IMR-90 (cell line): ENCODE measurements around the gene RPL39. TPM values are rescaled to one million over a fixed set of nuclear protein-coding genes. Genes with fewer than 3 reads are reported as not detected.

Source experiments
- ATAC-seq: fragments of 200-7000 bp; cut with Tn5 transposase; 2 replicates; pipeline ENCODE4 v1.9.1; 2020; ENCODE audit warnings: low read depth, mild to moderate bottlenecking, moderate library complexity
- BruUV-seq: library from RNA; stranded (reverse); fragments of 400-500 nt; replicated peaks from 2 replicates; lab custom pipeline; 2021; lab: Mats Ljungman, UMichigan
- CTCF ChIA-PET: fragments of 300-600 bp; formaldehyde crosslinking; extraction: SDS; loops from one replicate; lab custom pipeline; 2021; ENCODE audit warnings: antibody characterized with exemption; lab: Yijun Ruan, JAX
- POLR2A ChIA-PET: fragments of 300-600 bp; sonication (Branson Sonifier 250); formaldehyde crosslinking; loops from one replicate; lab custom pipeline; 2022; ENCODE audit warnings: antibody characterized with exemption; ENCODE audit not compliant: unreplicated experiment; lab: Charles Lee
- DNase-seq: peaks from one replicate; pipeline ENCODE4 v3.0.0; 2013
- H2AFZ ChIP-seq: replicated peaks from 2 replicates; pipeline ENCODE3; 2013; ENCODE audit warnings: low read length, mild to moderate bottlenecking; ENCODE audit not compliant: poor library complexity
- H2AK5ac ChIP-seq: 2 replicates; pipeline ENCODE4 v1.6.1; 2013; ENCODE audit warnings: low read depth, low read length, inconsistent platforms
- H2AK9ac ChIP-seq: replicated peaks from 2 replicates; pipeline ENCODE3; 2013; ENCODE audit warnings: mild to moderate bottlenecking, low read depth, low read length, moderate library complexity; ENCODE audit not compliant: poor library complexity
- H2BK120ac ChIP-seq: 2 replicates; pipeline ENCODE4 v1.6.1; 2013; ENCODE audit warnings: low read depth, low read length, inconsistent platforms
- H2BK15ac ChIP-seq: 3 replicates; pipeline ENCODE4 v1.6.1; 2013; ENCODE audit warnings: low read depth, low read length, inconsistent platforms
- H2BK20ac ChIP-seq: 2 replicates; pipeline ENCODE4 v1.6.1; 2013; ENCODE audit warnings: low read depth, mild to moderate bottlenecking, inconsistent platforms, low read length, moderate library complexity
- H2BK5ac ChIP-seq: 2 replicates; pipeline ENCODE4 v1.6.1; 2013; ENCODE audit warnings: mild to moderate bottlenecking, low read depth, low read length, inconsistent platforms; ENCODE audit not compliant: poor library complexity, severe bottlenecking
- H3K14ac ChIP-seq: replicated peaks from 2 replicates; pipeline ENCODE4 v1.6.1; 2013; ENCODE audit warnings: low read depth, low read length, inconsistent platforms
- H3K18ac ChIP-seq: 2 replicates; pipeline ENCODE4 v1.6.1; 2013; ENCODE audit warnings: low read depth, low read length, control low read depth
- H3K23ac ChIP-seq: 2 replicates; pipeline ENCODE4 v1.6.1; 2013; ENCODE audit warnings: low read depth, low read length, inconsistent platforms
- H3K27ac ChIP-seq: 2 replicates; pipeline ENCODE4 v1.5.1; 2013; ENCODE audit warnings: mild to moderate bottlenecking, control low read depth, low read length; ENCODE audit not compliant: insufficient read depth
- H3K27me3 ChIP-seq: 2 replicates; pipeline ENCODE4 v1.6.1; 2013; ENCODE audit warnings: low read length; ENCODE audit not compliant: control insufficient read depth, insufficient read depth
- H3K36me3 ChIP-seq: 2 replicates; pipeline ENCODE4 v1.6.1; 2013; ENCODE audit warnings: low read length, mixed read lengths; ENCODE audit not compliant: control insufficient read depth, insufficient read depth
- H3K4ac ChIP-seq: 2 replicates; pipeline ENCODE4 v1.6.1; 2013; ENCODE audit warnings: low read depth, low read length, inconsistent platforms
- H3K4me1 ChIP-seq: 2 replicates; pipeline ENCODE4 v1.6.1; 2013; ENCODE audit warnings: low read length, mixed read lengths; ENCODE audit not compliant: control insufficient read depth, insufficient read depth
- H3K4me2 ChIP-seq: 2 replicates; pipeline ENCODE4 v1.6.1; 2013; ENCODE audit warnings: low read depth, mild to moderate bottlenecking, control low read depth, low read length, moderate library complexity
- H3K4me3 ChIP-seq: 2 replicates; pipeline ENCODE4 v1.5.1; 2013; ENCODE audit warnings: low read depth, mild to moderate bottlenecking, control low read depth, low read length, moderate library complexity; ENCODE audit not compliant: insufficient read depth
- H3K56ac ChIP-seq: 2 replicates; pipeline ENCODE4 v1.6.1; 2013; ENCODE audit warnings: low read length, inconsistent platforms; ENCODE audit not compliant: insufficient read depth; ENCODE audit errors: extremely low read depth
- H3K79me1 ChIP-seq, 2 experiments: 2 replicates each; pipeline ENCODE4 v1.6.1; 2013; ENCODE audit warnings: low read length in 2 of 2, inconsistent platforms in 1 of 2, low read depth in 1 of 2
- H3K9ac ChIP-seq: 2 replicates; pipeline ENCODE4 v1.6.1; 2013; ENCODE audit warnings: low read depth, low read length, control low read depth
- H3K9me1 ChIP-seq: 2 replicates; pipeline ENCODE4 v1.6.1; 2013; ENCODE audit warnings: low read length, inconsistent platforms; ENCODE audit not compliant: insufficient read depth
- H3K9me3 ChIP-seq: 2 replicates; pipeline ENCODE4 v1.6.1; 2013; ENCODE audit warnings: low read length; ENCODE audit not compliant: control insufficient read depth, insufficient read depth
- H4K20me1 ChIP-seq: 2 replicates; pipeline ENCODE4 v1.6.1; 2013; ENCODE audit warnings: low read length, inconsistent platforms; ENCODE audit not compliant: insufficient read depth
- H4K5ac ChIP-seq: 2 replicates; pipeline ENCODE4 v1.6.1; 2013; ENCODE audit warnings: mild to moderate bottlenecking, low read depth, low read length, control low read depth
- H4K8ac ChIP-seq, 2 experiments: 2 replicates each; pipeline ENCODE4 v1.6.1; 2013; ENCODE audit warnings: low read depth in 2 of 2, low read length in 2 of 2, control low read depth in 1 of 2, inconsistent platforms in 1 of 2
- H4K91ac ChIP-seq: 2 replicates; pipeline ENCODE4 v1.6.1; 2013; ENCODE audit warnings: low read depth, low read length, inconsistent platforms; ENCODE audit not compliant: insufficient read depth
- BHLHE40 ChIP-seq: fragments of 150-350 bp; IDR thresholded peaks from 2 replicates; pipeline ENCODE4 v1.6.1; 2016; ENCODE audit warnings: mild to moderate bottlenecking, low read depth, low read length
- CEBPB ChIP-seq: IDR thresholded peaks from 2 replicates; pipeline ENCODE4 v1.6.1; 2012; ENCODE audit warnings: low read depth, low read length, improper control_type of control experiment
- CHD1 ChIP-seq: IDR thresholded peaks from 2 replicates; pipeline ENCODE4 v1.6.1; 2012; ENCODE audit warnings: low read depth, low read length, improper control_type of control experiment
- MAFK ChIP-seq: IDR thresholded peaks from 2 replicates; pipeline ENCODE4 v1.6.1; 2012; ENCODE audit warnings: low read depth, low read length, improper control_type of control experiment
- MXI1 ChIP-seq: IDR thresholded peaks from 2 replicates; pipeline ENCODE4 v1.6.1; 2012; ENCODE audit warnings: low read depth, mild to moderate bottlenecking, low read length, moderate library complexity, borderline replicate concordance
- NFE2L2 ChIP-seq: fragments of 150-350 bp; IDR thresholded peaks from 2 replicates; pipeline ENCODE4 v1.6.1; 2016; ENCODE audit warnings: low read depth, mild to moderate bottlenecking, low read length
- POLR2A ChIP-seq: IDR thresholded peaks from 2 replicates; pipeline ENCODE4 v1.6.1; 2012; ENCODE audit warnings: mild to moderate bottlenecking, low read depth, low read length
- RAD21 ChIP-seq: IDR thresholded peaks from 2 replicates; pipeline ENCODE4 v1.6.1; 2012; ENCODE audit warnings: low read length, improper control_type of control experiment
- RCOR1 ChIP-seq: IDR thresholded peaks from 2 replicates; pipeline ENCODE4 v1.6.1; 2012; ENCODE audit warnings: mild to moderate bottlenecking, low read length, improper control_type of control experiment; ENCODE audit not compliant: insufficient replicate concordance
- SMC3 ChIP-seq: fragments of 150-350 bp; IDR thresholded peaks from 2 replicates; pipeline ENCODE4 v1.6.1; 2016; ENCODE audit warnings: low read depth, mild to moderate bottlenecking, antibody characterized with exemption, low read length, moderate library complexity
- WGBS, 2 experiments: methylation state at CpG; one replicate each; pipeline versions ENCODE4 v1.1.5 to v1.1.7; 2013; ENCODE audit warnings: missing lambda C conversion rate in 2 of 2; ENCODE audit not compliant: insufficient read length in 1 of 2; ENCODE audit errors: extremely low coverage in 2 of 2; 5-methylcytosine and 5-hydroxymethylcytosine counted together
- dilution Hi-C: fragments of 300-500 bp; cut with HindIII; formaldehyde crosslinking; loops from one replicate; pipeline ENCODE4 v1.14.3; 2018; ENCODE audit warnings: low sequenced_read_pairs; ENCODE audit not compliant: unreplicated experiment
- in situ Hi-C: fragments of 300-500 bp; cut with MboI; formaldehyde crosslinking; loops from 3 replicates; pipeline ENCODE4 v1.14.3; 2019; ENCODE audit warnings: low sequenced_read_pairs, inconsistent platforms, mixed read lengths
- intact Hi-C: fragments of 100-400 bp; cut with micrococcal nuclease; formaldehyde crosslinking; loops from 2 replicates; pipeline ENCODE4 v1.10.0; 2022
- polyA plus RNA-seq, 3 experiments: library from polyadenylated mRNA; depleted of rRNA; stranded (reverse); fragments of >200 nt; gene quantifications; 2 replicates each; pipeline ENCODE4 v1.2.3, GENCODE V29; 2012; ENCODE audit warnings: low replicate concordance in 1 of 3
- total RNA-seq: library from RNA; depleted of rRNA; stranded (reverse); fragments of >200 nt; gene quantifications from 2 replicates; pipeline ENCODE4 v1.2.3, GENCODE V29; 2012
- TF ChIP-seq, protein P1 (sequence below): fragments of 150-350 bp; IDR thresholded peaks from 2 replicates; pipeline ENCODE4 v1.6.1; 2017; ENCODE audit warnings: mild to moderate bottlenecking, antibody characterized with exemption, low read length, low read depth
- TF ChIP-seq, protein P2 (sequence below): conservative IDR thresholded peaks from 2 replicates; pipeline ENCODE4 v1.5.1; 2012; ENCODE audit warnings: mild to moderate bottlenecking, low read depth, low read length, improper control_type of control experiment

RPL39 gene
- total and polyA plus RNA-seq, 2 of the 4 experiments (the other 2 are of a cell fraction), result 681 to 2,357 TPM

DNA sequence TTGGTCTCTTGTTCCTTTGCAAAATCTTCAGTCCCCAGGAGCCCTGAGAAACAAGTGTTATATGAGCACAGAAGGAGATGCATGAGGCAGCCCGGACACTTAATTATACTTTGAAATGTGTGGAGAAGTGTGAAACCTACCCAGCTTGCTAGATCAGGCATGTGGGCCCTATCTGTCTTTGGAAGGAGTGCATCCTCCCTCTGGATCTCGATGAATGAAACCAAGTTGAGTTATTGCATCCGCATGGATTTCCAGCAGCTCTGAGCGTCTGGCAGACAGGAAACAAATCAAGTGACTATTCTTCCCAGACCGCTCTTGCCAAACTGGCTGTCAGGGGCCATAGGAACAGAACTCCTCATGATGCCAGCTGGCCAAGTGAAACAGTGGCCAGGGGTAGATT lies 52.7 kb downstream of the RPL39 start:
- no peak overlapping the region for H2BK15ac ChIP-seq
- no peak overlapping the region for H4K91ac ChIP-seq
- H4K5ac ChIP-seq, result no peak overlapping the region
- H3K79me1 ChIP-seq, result no peaks in the 10 kb centered on the region
- H4K20me1 ChIP-seq, result no peaks in the 10 kb centered on the region
- no peak overlapping the region for H2AK5ac ChIP-seq
- POLR2A ChIA-PET, result no interaction called here
- no peaks in the 10 kb centered on the region for H3K9me1 ChIP-seq
- H2AFZ ChIP-seq, result no peak overlapping the region
- dilution Hi-C loops, result no loop called here
- peaks cover 3% of the 10 kb centered on the region; the same call in 1 of the 2 replicates for H3K27me3 ChIP-seq
- H4K8ac ChIP-seq, result no peak overlapping the region
- no peaks in the 10 kb centered on the region for H3K9me3 ChIP-seq
- no peak overlapping the region for H2BK20ac ChIP-seq
- peaks cover 5% of the 10 kb centered on the region; the same call in 1 of the 2 replicates for H3K4me1 ChIP-seq
- CTCF ChIA-PET, result no interaction called here
- no TSS peak for BruUV-seq
- no peak overlapping the region for H3K56ac ChIP-seq
- H3K4me2 ChIP-seq, result no peak overlapping the region
- no peak overlapping the region for H3K9ac ChIP-seq
- intact Hi-C loops, result no loop called here
- no peak overlapping the region for H2BK120ac ChIP-seq
- no peak for ATAC-seq
- DNase-seq, result no peak
- no peak overlapping the region for H3K4me3 ChIP-seq
- H3K18ac ChIP-seq, result no peak overlapping the region
- no peak overlapping the region for H3K14ac ChIP-seq
- H3K27ac ChIP-seq, result no peak overlapping the region
- in situ Hi-C loops, result loop anchor here (25.0 kb wide), 1 partner anchor 226 kb away; no protein-coding TSS in a partner anchor
- no peak overlapping the region for H2AK9ac ChIP-seq
- no CpG with 5 or more reads among the region's 5 CpGs for WGBS, 2 experiments
- H3K23ac ChIP-seq, result no peak overlapping the region
- no peak overlapping the region for H3K4ac ChIP-seq
- no peak overlapping the region for H2BK5ac ChIP-seq
- H3K36me3 ChIP-seq, result no peaks in the 10 kb centered on the region
- TF ChIP-seq RAD21, result no peak
- TF ChIP-seq MXI1, result no peak
- no peak for TF ChIP-seq CHD1
- no peak for TF ChIP-seq POLR2A
- TF ChIP-seq BHLHE40, result no peak
- TF ChIP-seq, protein P1, sequence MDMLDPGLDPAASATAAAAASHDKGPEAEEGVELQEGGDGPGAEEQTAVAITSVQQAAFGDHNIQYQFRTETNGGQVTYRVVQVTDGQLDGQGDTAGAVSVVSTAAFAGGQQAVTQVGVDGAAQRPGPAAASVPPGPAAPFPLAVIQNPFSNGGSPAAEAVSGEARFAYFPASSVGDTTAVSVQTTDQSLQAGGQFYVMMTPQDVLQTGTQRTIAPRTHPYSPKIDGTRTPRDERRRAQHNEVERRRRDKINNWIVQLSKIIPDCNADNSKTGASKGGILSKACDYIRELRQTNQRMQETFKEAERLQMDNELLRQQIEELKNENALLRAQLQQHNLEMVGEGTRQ, result no peak
- no peak for TF ChIP-seq CEBPB
- TF ChIP-seq SMC3, result no peak
- TF ChIP-seq, protein P2, sequence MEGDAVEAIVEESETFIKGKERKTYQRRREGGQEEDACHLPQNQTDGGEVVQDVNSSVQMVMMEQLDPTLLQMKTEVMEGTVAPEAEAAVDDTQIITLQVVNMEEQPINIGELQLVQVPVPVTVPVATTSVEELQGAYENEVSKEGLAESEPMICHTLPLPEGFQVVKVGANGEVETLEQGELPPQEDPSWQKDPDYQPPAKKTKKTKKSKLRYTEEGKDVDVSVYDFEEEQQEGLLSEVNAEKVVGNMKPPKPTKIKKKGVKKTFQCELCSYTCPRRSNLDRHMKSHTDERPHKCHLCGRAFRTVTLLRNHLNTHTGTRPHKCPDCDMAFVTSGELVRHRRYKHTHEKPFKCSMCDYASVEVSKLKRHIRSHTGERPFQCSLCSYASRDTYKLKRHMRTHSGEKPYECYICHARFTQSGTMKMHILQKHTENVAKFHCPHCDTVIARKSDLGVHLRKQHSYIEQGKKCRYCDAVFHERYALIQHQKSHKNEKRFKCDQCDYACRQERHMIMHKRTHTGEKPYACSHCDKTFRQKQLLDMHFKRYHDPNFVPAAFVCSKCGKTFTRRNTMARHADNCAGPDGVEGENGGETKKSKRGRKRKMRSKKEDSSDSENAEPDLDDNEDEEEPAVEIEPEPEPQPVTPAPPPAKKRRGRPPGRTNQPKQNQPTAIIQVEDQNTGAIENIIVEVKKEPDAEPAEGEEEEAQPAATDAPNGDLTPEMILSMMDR, result no peak
- no peak for TF ChIP-seq MAFK
- TF ChIP-seq RCOR1, result no peak
- no peak for TF ChIP-seq NFE2L2
